Measurements from ENCODE around the gene MYBPC2. TPM values are rescaled to one million over a fixed set of nuclear protein-coding genes. Genes with fewer than 3 reads are reported as not detected.

MYBPC2 gene
- total and polyA plus RNA-seq, 2 donors (not counting 1 experiment from before 2014, with no cell fraction given), result 1.1 to 1.7 TPM

GRCh38 chr19:50490991-50491472, 58.3 kb downstream of the MYBPC2 start:
- H3K4me2 ChIP-seq (replicated peaks; ENCODE audit: low read depth, low read length, poor library complexity, severe bottlenecking), result no peak overlapping the region
- H3K27me3 Mint-ChIP-seq, result no peaks in the 10 kb centered on the region
- peaks cover 27% of the 10 kb centered on the region for H3K4me1 Mint-ChIP-seq
- DNase-seq (no peak), ATAC-seq (ENCODE audit: low read depth) (no peak)
- ChIA-PET CTCF (no interaction called here), POLR2A (no interaction called here)
- no peaks in the 10 kb centered on the region for H3K36me3 ChIP-seq (replicated peaks in 1 of 2; ENCODE audit: control extremely low read depth in 1 of 2, control insufficient read depth in 1 of 2, extremely low read depth in 1 of 2, insufficient read depth in 2 of 2, low read length in 1 of 2)
- no peaks in the 10 kb centered on the region for H3K9me3 Mint-ChIP-seq (ENCODE audit: insufficient read depth)
- no peak overlapping the region for H3K9ac ChIP-seq (ENCODE audit: low read length)
- H3K4me3 Mint-ChIP-seq, result no peak overlapping the region
- intact Hi-C loops (cut with micrococcal nuclease), result no loop called here
- no peak overlapping the region for H3K27ac Mint-ChIP-seq
- WGBS (ENCODE audit: insufficient coverage), result 77% methylated on average over 26 of the region's 26 CpGs
- no peak for TF ChIP-seq EZH2 (IDR thresholded peaks at IDR 0.05; ENCODE audit: borderline replicate concordance, insufficient read depth, low read depth, low read length, poor library complexity, severe bottlenecking)
- TF ChIP-seq CTCF (IDR thresholded peaks at IDR 0.05), result no peak
- H4K20me1 ChIP-seq (ENCODE audit: control insufficient read depth, insufficient read depth, low read length, poor library complexity, severe bottlenecking), result peaks cover 11% of the 10 kb centered on the region
- H3K9me3 ChIP-seq (ENCODE audit: control extremely low read depth in 1 of 3, control insufficient read depth in 2 of 3, insufficient read depth in 1 of 3, low read length in 2 of 3), result peaks cover 0 to 15% (median 0%) of the 10 kb centered on the region in 3 donors
- H3K4me3 ChIP-seq (ENCODE audit: control extremely low read depth in 1 of 5, extremely low read depth in 1 of 5, insufficient read depth in 1 of 5, low read depth in 2 of 5, low read length in 4 of 5), result no peak overlapping the region
- H3K27ac ChIP-seq (ENCODE audit: low read length in 2 of 2), result no peak overlapping the region
- no peak overlapping the region for H2AFZ ChIP-seq (ENCODE audit: insufficient read depth, low read depth, low read length, poor library complexity, severe bottlenecking)
- no peaks in the 10 kb centered on the region for H3K27me3 ChIP-seq (replicated peaks in 1 of 4; ENCODE audit: control extremely low read depth in 1 of 4, control insufficient read depth in 3 of 4, insufficient read depth in 4 of 4, low read length in 3 of 4)
- H3K79me2 ChIP-seq (ENCODE audit: control insufficient read depth, insufficient read depth, low read length), result peaks cover 6% of the 10 kb centered on the region
- H3K4me1 ChIP-seq (ENCODE audit: control insufficient read depth in 2 of 2, insufficient read depth in 2 of 2, low read length in 2 of 2), result peaks cover 16% of the 10 kb centered on the region in 2 donors

- no peak overlapping the region for H3K4me3 Mint-ChIP-seq
- Histone ChIP-seq H3K4me1 (ENCODE audit: control insufficient read depth in 2 of 2, insufficient read depth in 2 of 2, low read length in 2 of 2) (peaks cover 14% of the 10 kb centered on the region in 2 donors), H3K27ac (ENCODE audit: low read length in 2 of 2) (no peak overlapping the region), H3K4me2 (replicated peaks; ENCODE audit: low read depth, low read length, poor library complexity, severe bottlenecking) (peak overlapping the region; percentile 30), H3K4me3 (ENCODE audit: control extremely low read depth in 1 of 5, extremely low read depth in 1 of 5, insufficient read depth in 1 of 5, low read depth in 2 of 5, low read length in 4 of 5) (no peak overlapping the region), H3K79me2 (ENCODE audit: control insufficient read depth, insufficient read depth, low read length) (no peaks in the 10 kb centered on the region), H3K9me3 (ENCODE audit: control extremely low read depth in 1 of 3, control insufficient read depth in 2 of 3, insufficient read depth in 1 of 3, low read length in 2 of 3) (peaks cover 0 to 9% (median 0%) of the 10 kb centered on the region in 3 donors), H2AFZ (ENCODE audit: insufficient read depth, low read depth, low read length, poor library complexity, severe bottlenecking) (no peak overlapping the region), H3K36me3 (replicated peaks in 1 of 2; ENCODE audit: control extremely low read depth in 1 of 2, control insufficient read depth in 1 of 2, extremely low read depth in 1 of 2, insufficient read depth in 2 of 2, low read length in 1 of 2) (no peaks in the 10 kb centered on the region), H3K27me3 (replicated peaks in 1 of 4; ENCODE audit: control extremely low read depth in 1 of 4, control insufficient read depth in 3 of 4, insufficient read depth in 4 of 4, low read length in 3 of 4) (no peaks in the 10 kb centered on the region), H4K20me1 (ENCODE audit: control insufficient read depth, insufficient read depth, low read length, poor library complexity, severe bottlenecking) (peaks cover 2% of the 10 kb centered on the region), H3K9ac (ENCODE audit: low read length) (no peak overlapping the region)
- DNase-seq (peak; percentile 50), ATAC-seq (ENCODE audit: low read depth) (peak; percentile 62)
- CTCF ChIA-PET, result no interaction called here
- peaks cover 27% of the 10 kb centered on the region for H3K4me1 Mint-ChIP-seq
- no peaks in the 10 kb centered on the region for H3K27me3 Mint-ChIP-seq
- no peak overlapping the region for H3K27ac Mint-ChIP-seq
- 12% methylated on average over 9 of the region's 12 CpGs for WGBS (ENCODE audit: insufficient coverage)
- TF ChIP-seq EZH2 (IDR thresholded peaks at IDR 0.05; ENCODE audit: borderline replicate concordance, insufficient read depth, low read depth, low read length, poor library complexity, severe bottlenecking) (no peak), CTCF (IDR thresholded peaks at IDR 0.05) (no peak)
- intact Hi-C loops (cut with micrococcal nuclease), result no loop called here
- no peaks in the 10 kb centered on the region for H3K9me3 Mint-ChIP-seq (ENCODE audit: insufficient read depth)
- POLR2A ChIA-PET, result no interaction called here
These were observed 59.8 kb downstream of the MYBPC2 start for GRCh38 chr19:50492303-50493052.

All from B cell (primary cell).